ENCODE results near the gene TMEM258. TPM values are rescaled to one million over a fixed set of nuclear protein-coding genes. Genes with fewer than 3 reads are reported as not detected.

Gene TMEM258
- total RNA-seq, 1 experiment from 2014 or later, result 110 TPM

GRCh38 chr11:61781585-61781984 lies 10.8 kb downstream of the TMEM258 start:
- Histone ChIP-seq H3F3A (ENCODE audit: low read length, unreplicated experiment) (no peaks in the 10 kb centered on the region), H3K9me2 (replicated peaks; ENCODE audit: low read length) (no peaks in the 10 kb centered on the region), H3K9me3 (ENCODE audit: low read length) (no peaks in the 10 kb centered on the region), H3K4me3 (ENCODE audit: low read length) (no peak overlapping the region), H3K4me2 (ENCODE audit: low read length) (no peak overlapping the region), H3K79me2 (ENCODE audit: low read length) (no peaks in the 10 kb centered on the region), H3K27me3 (ENCODE audit: low read length) (no peaks in the 10 kb centered on the region), H3K9ac (ENCODE audit: low read length) (no peak overlapping the region), H3K27ac (ENCODE audit: low read length) (no peak overlapping the region), H3K36me3 (ENCODE audit: low read depth, low read length) (peaks cover 12% of the 10 kb centered on the region; the same call in 1 of the 2 replicates), H4K20me1 (ENCODE audit: low read length) (no peaks in the 10 kb centered on the region), H2AFZ (ENCODE audit: low read length) (no peak overlapping the region), H3K4me1 (ENCODE audit: insufficient read depth, low read length) (no peaks in the 10 kb centered on the region)
- TF ChIP-seq, protein P1, sequence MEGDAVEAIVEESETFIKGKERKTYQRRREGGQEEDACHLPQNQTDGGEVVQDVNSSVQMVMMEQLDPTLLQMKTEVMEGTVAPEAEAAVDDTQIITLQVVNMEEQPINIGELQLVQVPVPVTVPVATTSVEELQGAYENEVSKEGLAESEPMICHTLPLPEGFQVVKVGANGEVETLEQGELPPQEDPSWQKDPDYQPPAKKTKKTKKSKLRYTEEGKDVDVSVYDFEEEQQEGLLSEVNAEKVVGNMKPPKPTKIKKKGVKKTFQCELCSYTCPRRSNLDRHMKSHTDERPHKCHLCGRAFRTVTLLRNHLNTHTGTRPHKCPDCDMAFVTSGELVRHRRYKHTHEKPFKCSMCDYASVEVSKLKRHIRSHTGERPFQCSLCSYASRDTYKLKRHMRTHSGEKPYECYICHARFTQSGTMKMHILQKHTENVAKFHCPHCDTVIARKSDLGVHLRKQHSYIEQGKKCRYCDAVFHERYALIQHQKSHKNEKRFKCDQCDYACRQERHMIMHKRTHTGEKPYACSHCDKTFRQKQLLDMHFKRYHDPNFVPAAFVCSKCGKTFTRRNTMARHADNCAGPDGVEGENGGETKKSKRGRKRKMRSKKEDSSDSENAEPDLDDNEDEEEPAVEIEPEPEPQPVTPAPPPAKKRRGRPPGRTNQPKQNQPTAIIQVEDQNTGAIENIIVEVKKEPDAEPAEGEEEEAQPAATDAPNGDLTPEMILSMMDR (conservative IDR thresholded peaks at IDR 0.05; ENCODE audit: low read depth, low read length), result no peak
- TF ChIP-seq EZH2 (IDR thresholded peaks at IDR 0.05; ENCODE audit: low read length, unreplicated experiment) (no peak), EZH2phosphoT487 (IDR thresholded peaks at IDR 0.05; ENCODE audit: borderline replicate concordance, low read length) (no peak)
- intact Hi-C loops (cut with micrococcal nuclease), result no loop called here
- no peak for ATAC-seq
- POLR2A ChIA-PET (ENCODE audit: unreplicated experiment), result no interaction called here
- BruUV-seq (replicated peaks), result no TSS peak
- CTCF ChIA-PET, result no interaction called here
- no peak for DNase-seq

DNA sequence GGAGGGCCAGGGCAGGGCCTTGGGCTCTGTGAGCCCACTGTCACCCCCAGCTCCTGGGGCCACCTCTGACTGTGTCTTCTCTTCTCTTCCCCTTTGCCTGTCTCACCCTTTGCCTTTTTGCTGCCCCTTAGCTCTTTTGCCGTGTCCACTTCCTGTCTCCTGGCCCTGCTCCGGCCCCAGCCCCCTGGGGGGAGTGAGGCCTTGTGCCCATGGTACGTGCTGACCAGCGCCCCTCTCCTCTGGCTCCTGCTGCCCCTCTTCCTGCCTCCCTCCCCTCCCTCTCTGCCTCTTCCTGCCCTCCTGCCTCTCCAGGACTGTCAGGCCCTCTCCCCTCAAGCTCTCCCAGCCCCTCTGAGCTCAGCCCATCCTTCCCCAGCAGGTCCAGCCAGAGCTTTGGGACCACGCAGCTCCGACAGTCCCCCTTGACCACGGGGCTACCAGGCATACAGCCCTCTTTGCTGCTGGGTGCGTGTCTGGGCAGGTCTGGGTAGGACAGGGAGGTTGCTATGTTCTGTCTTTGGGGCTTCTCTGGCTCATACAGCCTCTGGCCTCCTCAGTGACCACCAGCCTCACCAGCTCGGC lies 11.7 kb downstream of the TMEM258 start:
- no peak for DNase-seq
- Histone ChIP-seq H3K79me2 (ENCODE audit: low read length) (no peaks in the 10 kb centered on the region), H3K4me1 (ENCODE audit: insufficient read depth, low read length) (no peaks in the 10 kb centered on the region), H3F3A (ENCODE audit: low read length, unreplicated experiment) (no peaks in the 10 kb centered on the region), H3K4me3 (ENCODE audit: low read length) (no peak overlapping the region), H2AFZ (ENCODE audit: low read length) (no peak overlapping the region), H3K4me2 (ENCODE audit: low read length) (no peak overlapping the region), H4K20me1 (ENCODE audit: low read length) (no peaks in the 10 kb centered on the region), H3K27ac (ENCODE audit: low read length) (no peak overlapping the region), H3K27me3 (ENCODE audit: low read length) (no peaks in the 10 kb centered on the region), H3K9me3 (ENCODE audit: low read length) (no peaks in the 10 kb centered on the region), H3K9me2 (replicated peaks; ENCODE audit: low read length) (no peaks in the 10 kb centered on the region), H3K36me3 (ENCODE audit: low read depth, low read length) (peaks cover 4% of the 10 kb centered on the region; the same call in 1 of the 2 replicates), H3K9ac (ENCODE audit: low read length) (no peak overlapping the region)
- ATAC-seq, result no peak
- no peak for TF ChIP-seq EZH2phosphoT487 (IDR thresholded peaks at IDR 0.05; ENCODE audit: borderline replicate concordance, low read length)
- TF ChIP-seq EZH2 (IDR thresholded peaks at IDR 0.05; ENCODE audit: low read length, unreplicated experiment), result no peak
- TF ChIP-seq, protein P1 (conservative IDR thresholded peaks at IDR 0.05; ENCODE audit: low read depth, low read length), result no peak
- BruUV-seq (replicated peaks), result no TSS peak
- ChIA-PET POLR2A (ENCODE audit: unreplicated experiment) (no interaction called here), CTCF (no interaction called here)
- intact Hi-C loops (cut with micrococcal nuclease), result no loop called here

DNA sequence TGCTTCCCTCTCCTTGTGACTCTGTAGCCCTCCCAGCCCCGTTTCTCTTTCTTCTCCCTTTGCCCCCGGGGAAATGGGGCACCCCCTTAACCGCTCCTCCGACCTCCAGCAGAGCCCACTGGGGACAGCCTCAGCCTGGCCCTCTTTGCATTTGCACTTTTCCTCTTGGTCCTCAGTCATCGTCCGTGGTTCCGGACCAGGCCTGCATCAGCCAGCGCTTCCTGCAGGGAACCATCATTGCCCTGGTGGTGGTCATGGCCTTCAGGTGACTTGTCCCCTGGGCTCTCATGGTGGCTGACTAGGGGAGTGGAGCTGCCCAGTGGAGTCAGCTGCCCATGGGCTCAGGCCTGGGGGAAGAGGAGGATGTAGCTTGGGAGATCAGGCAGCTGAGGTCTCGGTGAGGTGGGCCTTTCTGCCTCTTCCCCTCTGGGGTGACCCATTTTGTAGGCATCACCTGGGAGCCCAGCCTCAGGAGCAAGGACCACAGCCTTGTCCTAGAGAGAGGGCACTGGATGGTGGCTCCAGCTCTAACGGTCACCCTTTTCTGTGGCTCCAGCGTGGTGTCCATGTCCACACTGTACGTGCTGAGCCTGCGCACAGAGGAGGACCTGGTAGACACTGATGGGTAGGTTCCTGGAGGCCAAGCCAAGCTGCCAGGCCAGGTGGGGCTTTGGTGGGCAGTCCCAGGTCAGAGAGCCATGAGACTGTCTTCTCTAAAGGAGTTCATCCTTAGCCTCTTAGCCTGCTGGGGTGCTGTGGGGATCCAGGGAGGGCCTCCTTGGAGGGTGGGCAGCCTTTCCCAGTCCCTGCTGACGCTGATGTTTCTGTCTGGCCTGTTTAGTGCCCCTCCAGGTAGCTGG lies 12.5 kb downstream of the TMEM258 start:
- H3K79me2 ChIP-seq (ENCODE audit: low read length), result no peaks in the 10 kb centered on the region
- BruUV-seq (replicated peaks), result no TSS peak
- ChIA-PET CTCF (no interaction called here), POLR2A (ENCODE audit: unreplicated experiment) (no interaction called here)
- TF ChIP-seq EZH2phosphoT487 (IDR thresholded peaks at IDR 0.05; ENCODE audit: borderline replicate concordance, low read length) (no peak), EZH2 (IDR thresholded peaks at IDR 0.05; ENCODE audit: low read length, unreplicated experiment) (no peak)
- TF ChIP-seq, protein P1 (conservative IDR thresholded peaks at IDR 0.05; ENCODE audit: low read depth, low read length), result no peak
- no peak overlapping the region for H3K4me3 ChIP-seq (ENCODE audit: low read length)
- H3K9me3 ChIP-seq (ENCODE audit: low read length), result no peaks in the 10 kb centered on the region
- H2AFZ ChIP-seq (ENCODE audit: low read length), result no peak overlapping the region
- ATAC-seq, result no peak
- no peaks in the 10 kb centered on the region for H4K20me1 ChIP-seq (ENCODE audit: low read length)
- H3K4me1 ChIP-seq (ENCODE audit: insufficient read depth, low read length), result no peaks in the 10 kb centered on the region
- no peak for DNase-seq
- peaks cover 2% of the 10 kb centered on the region; the same call in 1 of the 2 replicates for H3K36me3 ChIP-seq (ENCODE audit: low read depth, low read length)
- H3K9me2 ChIP-seq (replicated peaks; ENCODE audit: low read length), result no peaks in the 10 kb centered on the region
- H3K4me2 ChIP-seq (ENCODE audit: low read length), result no peak overlapping the region
- no peak overlapping the region for H3K9ac ChIP-seq (ENCODE audit: low read length)
- no peaks in the 10 kb centered on the region for H3F3A ChIP-seq (ENCODE audit: low read length, unreplicated experiment)
- no peak overlapping the region for H3K27ac ChIP-seq (ENCODE audit: low read length)
- intact Hi-C loops (cut with micrococcal nuclease), result no loop called here
- H3K27me3 ChIP-seq (ENCODE audit: low read length), result no peaks in the 10 kb centered on the region
